ENCODE data around the gene GNAT1.
A peak's percentile ranks its signal among the peaks of the same experiment; 100 is the strongest.
"Not testable (repeated sequence)": the region's sequence is repeated elsewhere in the genome, so short reads cannot be mapped to it uniquely, and the experiment has no call there.

Gene GNAT1

GRCh38 chr3:50222169-50222528 is 30.7 kb downstream of the GNAT1 start:
- no peak for DNase-seq (ENCODE audit: low spot score)

- no peak for DNase-seq (ENCODE audit: low spot score)
Observed at GRCh38 chr3:50224639-50225038, 33.2 kb downstream of the GNAT1 start.

GRCh38 chr3:50226888-50227389 is 35.5 kb downstream of the GNAT1 start:
- DNase-seq (ENCODE audit: low spot score): peak; percentile 21

GRCh38 chr3:50227390-50228183 is 36.2 kb downstream of the GNAT1 start:
- DNase-seq (ENCODE audit: low spot score): peak; percentile 94

- DNase-seq (ENCODE audit: low spot score): not testable (repeated sequence)
Observed at GRCh38 chr3:50228184-50228763, 36.9 kb downstream of the GNAT1 start.

- no peak for DNase-seq (ENCODE audit: low spot score)
Observed at GRCh38 chr3:50229490-50229889, 38.1 kb downstream of the GNAT1 start.

GRCh38 chr3:50230104-50230793 is 38.8 kb downstream of the GNAT1 start:
- DNase-seq (ENCODE audit: low spot score): no peak

GRCh38 chr3:50230794-50231125 is 39.4 kb downstream of the GNAT1 start:
- no peak for DNase-seq (ENCODE audit: low spot score)

GRCh38 chr3:50231581-50231980 is 40.2 kb downstream of the GNAT1 start:
- no peak for DNase-seq (ENCODE audit: low spot score)

- DNase-seq (ENCODE audit: low spot score): no peak
Observed at GRCh38 chr3:50232303-50232702, 40.9 kb downstream of the GNAT1 start.

GRCh38 chr3:50233176-50233575 is 41.8 kb downstream of the GNAT1 start:
- DNase-seq (ENCODE audit: low spot score): no peak

GRCh38 chr3:50235716-50236483 is 44.5 kb downstream of the GNAT1 start, which contains the start of gene GNAI2:
Gene GNAI2, plus strand, starts transcription at chr3:50236204. Its CDS starts 132 bp downstream, at chr3:50236336.
- peak; percentile 99 for DNase-seq (ENCODE audit: low spot score)

- no peak for DNase-seq (ENCODE audit: low spot score)
Observed at GRCh38 chr3:50236484-50237132, 45.2 kb downstream of the GNAT1 start.

GRCh38 chr3:50237133-50237651 is 45.8 kb downstream of the GNAT1 start:
- no peak for DNase-seq (ENCODE audit: low spot score)

GRCh38 chr3:50237754-50238548 is 46.5 kb downstream of the GNAT1 start:
- DNase-seq (ENCODE audit: low spot score): no peak

- peak; percentile 69 for DNase-seq (ENCODE audit: low spot score)
Observed at GRCh38 chr3:50238549-50239026, 47.2 kb downstream of the GNAT1 start.

- DNase-seq (ENCODE audit: low spot score): no peak
Observed at GRCh38 chr3:50239649-50240048, 48.2 kb downstream of the GNAT1 start.

- DNase-seq (ENCODE audit: low spot score): no peak
Observed at GRCh38 chr3:50241163-50241562, 49.8 kb downstream of the GNAT1 start.

- DNase-seq (ENCODE audit: low spot score): no peak
Observed at GRCh38 chr3:50241713-50242380, 50.4 kb downstream of the GNAT1 start.

GRCh38 chr3:50242381-50242770 is 51.0 kb downstream of the GNAT1 start:
- no peak for DNase-seq (ENCODE audit: low spot score)

Measured in LoVo (cell line).